CD14-positive monocyte (primary cell): ENCODE data around the gene ITK. TPM values are rescaled to one million over a fixed set of nuclear protein-coding genes. Genes with fewer than 3 reads are reported as not detected.

Source experiments
- DNase-seq, 3 donors: peaks; one replicate each; pipeline ENCODE4 v3.0.0-alpha.2; 2011 to 2022
- H2AFZ ChIP-seq: 2 replicates; pipeline ENCODE4 v1.6.0; 2012; ENCODE audit warnings: mild to moderate bottlenecking, low read depth, low read length, inconsistent platforms; ENCODE audit not compliant: insufficient read depth, poor library complexity, severe bottlenecking
- H3K27ac ChIP-seq, 2 donors: 1 replicate in 1 of 2; 2 replicates in 1 of 2; pipeline ENCODE4 v1.5.1; 2012 to 2013; ENCODE audit warnings: low read length in 2 of 2, control low read depth in 1 of 2, inconsistent platforms in 1 of 2, low read depth in 1 of 2, mild to moderate bottlenecking in 1 of 2
- H3K27me3 ChIP-seq, 2 donors: one replicate each; pipeline versions ENCODE4 v1.6.0 to v1.6.1; 2011 to 2013; ENCODE audit warnings: low read length in 2 of 2; ENCODE audit not compliant: control insufficient read depth in 2 of 2, insufficient read depth in 2 of 2
- H3K36me3 ChIP-seq, 2 donors: replicated peaks in 1 of 2; 1 replicate in 1 of 2; 2 replicates in 1 of 2; pipeline versions ENCODE4 v1.5.1 to v1.6.1; 2012 to 2013; ENCODE audit warnings: low read length in 2 of 2, control low read depth in 1 of 2, inconsistent platforms in 1 of 2, mild to moderate bottlenecking in 1 of 2; ENCODE audit not compliant: insufficient read depth in 2 of 2, control insufficient read depth in 1 of 2
- H3K4me1 ChIP-seq, 2 donors: 1 replicate in 1 of 2; 2 replicates in 1 of 2; pipeline versions ENCODE4 v1.5.1 to v1.6.1; 2012 to 2013; ENCODE audit warnings: low read length in 2 of 2, control low read depth in 1 of 2, inconsistent platforms in 1 of 2, mild to moderate bottlenecking in 1 of 2, moderate library complexity in 1 of 2; ENCODE audit not compliant: insufficient read depth in 2 of 2, control insufficient read depth in 1 of 2
- H3K4me2 ChIP-seq: replicated peaks from 2 replicates; pipeline ENCODE3; 2012; ENCODE audit warnings: low read length, moderate library complexity, mild to moderate bottlenecking; ENCODE audit not compliant: poor library complexity, severe bottlenecking; ENCODE audit errors: extremely low read depth
- H3K4me3 ChIP-seq, 3 experiments: fragments of 200-600 bp in 1 of 3; sonication (generic) in 1 of 3; replicated peaks in 1 of 3; 1 replicate in 2 of 3; 2 replicates in 1 of 3; pipeline ENCODE4 v1.5.1; 2011 to 2013; ENCODE audit warnings: low read length in 3 of 3, mild to moderate bottlenecking in 3 of 3, control low read depth in 2 of 3, low read depth in 2 of 3, inconsistent platforms in 1 of 3, moderate library complexity in 1 of 3
- H3K79me2 ChIP-seq: 2 replicates; pipeline ENCODE4 v1.6.0; 2012; ENCODE audit warnings: mild to moderate bottlenecking, control low read depth, inconsistent platforms, low read length, moderate library complexity; ENCODE audit not compliant: insufficient read depth
- H3K9ac ChIP-seq: 2 replicates; pipeline ENCODE4 v1.6.0; 2017; ENCODE audit warnings: low read length, mild to moderate bottlenecking; ENCODE audit not compliant: insufficient read depth, poor library complexity, severe bottlenecking
- H3K9me3 ChIP-seq, 2 donors: replicated peaks in 1 of 2; 1 replicate in 1 of 2; 2 replicates in 1 of 2; pipeline versions ENCODE4 v1.5.1 to v1.6.1; 2012 to 2013; ENCODE audit warnings: low read length in 2 of 2, control low read depth in 1 of 2; ENCODE audit not compliant: control insufficient read depth in 1 of 2, insufficient read depth in 1 of 2
- H4K20me1 ChIP-seq: 2 replicates; pipeline ENCODE4 v1.6.0; 2012; ENCODE audit warnings: mild to moderate bottlenecking, low read length, control low read depth, moderate library complexity; ENCODE audit not compliant: insufficient read depth
- H3K27ac Mint-ChIP-seq, 7 donors: one replicate each; pipeline ENCODE4 v1.8.0; 2020; ENCODE audit warnings: mild to moderate bottlenecking in 7 of 7, mixed read lengths in 7 of 7, moderate library complexity in 6 of 7, inconsistent platforms in 2 of 7
- H3K27me3 Mint-ChIP-seq, 3 donors: one replicate each; pipeline ENCODE4 v1.8.0; 2021 to 2022; ENCODE audit warnings: low read depth in 3 of 3, mild to moderate bottlenecking in 3 of 3, mixed read lengths in 3 of 3, moderate library complexity in 3 of 3, inconsistent platforms in 1 of 3
- H3K36me3 Mint-ChIP-seq, 2 donors: one replicate each; pipeline ENCODE4 v1.8.0; 2020; ENCODE audit warnings: mixed read lengths in 2 of 2, inconsistent platforms in 1 of 2, mild to moderate bottlenecking in 1 of 2
- H3K4me1 Mint-ChIP-seq: one replicate; pipeline ENCODE4 v1.8.0; 2020; ENCODE audit warnings: mild to moderate bottlenecking, mixed read lengths
- H3K4me3 Mint-ChIP-seq, 2 donors: one replicate each; pipeline ENCODE4 v1.8.0; 2020; ENCODE audit warnings: mild to moderate bottlenecking in 2 of 2, mixed read lengths in 2 of 2, moderate library complexity in 1 of 2
- H3K9me3 Mint-ChIP-seq, 7 donors: one replicate each; pipeline ENCODE4 v1.8.0; 2020 to 2022; ENCODE audit warnings: mixed read lengths in 7 of 7, mild to moderate bottlenecking in 6 of 7, moderate library complexity in 6 of 7, inconsistent platforms in 2 of 7
- WGBS: methylation state at CpG from one replicate; pipeline ENCODE4 v1.1.5; 2013; ENCODE audit warnings: missing lambda C conversion rate; ENCODE audit not compliant: insufficient coverage; 5-methylcytosine and 5-hydroxymethylcytosine counted together
- intact Hi-C, 2 donors: fragments of 100-400 bp; cut with micrococcal nuclease; formaldehyde crosslinking; loops; one replicate each; pipeline versions ENCODE4 v1.15.0 to v1.15.1; 2023
- polyA plus RNA-seq, 3 donors: library from polyadenylated mRNA; depleted of rRNA in 1 of 3; unstranded in 2 of 3; stranded (reverse) in 1 of 3; fragments of 300-500 nt in 2 of 3; fragments of >200 nt in 1 of 3; fragmentation: Illumina TruSeq in 2 of 3; gene quantifications; 1 replicate in 2 of 3; 2 replicates in 1 of 3; pipeline ENCODE4 v1.2.3, GENCODE V29; 2012 to 2021
- TF ChIP-seq, protein P1 (sequence below): fragments of 200-600 bp; IDR thresholded peaks from one replicate; pipeline ENCODE4 v1.8.0; 2022; ENCODE audit warnings: antibody characterized with exemption, mild to moderate bottlenecking

The ITK gene
- polyA plus RNA-seq, 3 donors: 0.03 to 0.60 (median 0.39) TPM

DNA sequence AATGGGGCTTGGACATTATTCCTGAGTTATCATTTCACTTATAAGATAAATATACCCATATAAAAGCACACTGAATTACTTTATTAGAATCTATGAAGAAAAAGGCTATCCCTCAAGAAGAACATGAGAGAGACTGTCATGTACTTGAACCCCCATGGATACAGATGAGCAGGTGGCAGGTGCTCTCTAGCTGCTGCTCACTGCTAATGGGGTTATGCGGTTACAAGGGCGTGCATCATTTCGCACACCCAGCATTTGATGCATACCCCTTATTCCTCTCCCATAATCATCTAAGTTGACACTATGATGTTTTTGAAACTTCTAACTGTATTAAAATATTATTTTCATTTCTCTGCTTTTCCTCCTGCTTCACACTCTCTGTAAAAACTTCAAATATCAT, 16.4 kb downstream of the ITK start:
- intact Hi-C loops: no loop called here
- Histone ChIP-seq H4K20me1 (no peaks in the 10 kb centered on the region), H3K9me3 (no peaks in the 10 kb centered on the region), H3K27ac (no peak overlapping the region), H3K9ac (no peak overlapping the region), H3K4me1 (no peaks in the 10 kb centered on the region), H3K36me3 (no peaks in the 10 kb centered on the region), H3K4me2 (no peak overlapping the region), H3K27me3 (peaks cover 0 to 2% of the 10 kb centered on the region in 2 donors), H3K4me3 (no peak overlapping the region), H2AFZ (no peak overlapping the region), H3K79me2 (no peaks in the 10 kb centered on the region)
- peaks cover 6% of the 10 kb centered on the region for H3K4me1 Mint-ChIP-seq
- no peak overlapping the region for H3K4me3 Mint-ChIP-seq
- TF ChIP-seq, protein P1, sequence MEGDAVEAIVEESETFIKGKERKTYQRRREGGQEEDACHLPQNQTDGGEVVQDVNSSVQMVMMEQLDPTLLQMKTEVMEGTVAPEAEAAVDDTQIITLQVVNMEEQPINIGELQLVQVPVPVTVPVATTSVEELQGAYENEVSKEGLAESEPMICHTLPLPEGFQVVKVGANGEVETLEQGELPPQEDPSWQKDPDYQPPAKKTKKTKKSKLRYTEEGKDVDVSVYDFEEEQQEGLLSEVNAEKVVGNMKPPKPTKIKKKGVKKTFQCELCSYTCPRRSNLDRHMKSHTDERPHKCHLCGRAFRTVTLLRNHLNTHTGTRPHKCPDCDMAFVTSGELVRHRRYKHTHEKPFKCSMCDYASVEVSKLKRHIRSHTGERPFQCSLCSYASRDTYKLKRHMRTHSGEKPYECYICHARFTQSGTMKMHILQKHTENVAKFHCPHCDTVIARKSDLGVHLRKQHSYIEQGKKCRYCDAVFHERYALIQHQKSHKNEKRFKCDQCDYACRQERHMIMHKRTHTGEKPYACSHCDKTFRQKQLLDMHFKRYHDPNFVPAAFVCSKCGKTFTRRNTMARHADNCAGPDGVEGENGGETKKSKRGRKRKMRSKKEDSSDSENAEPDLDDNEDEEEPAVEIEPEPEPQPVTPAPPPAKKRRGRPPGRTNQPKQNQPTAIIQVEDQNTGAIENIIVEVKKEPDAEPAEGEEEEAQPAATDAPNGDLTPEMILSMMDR: no peak
- no peak for DNase-seq
- no peak overlapping the region for H3K27ac Mint-ChIP-seq
- peaks cover 0 to 3% (median 0%) of the 10 kb centered on the region in 7 donors for H3K9me3 Mint-ChIP-seq
- no peaks in the 10 kb centered on the region for H3K36me3 Mint-ChIP-seq
- H3K27me3 Mint-ChIP-seq: peaks cover 3 to 9% (median 4%) of the 10 kb centered on the region in 3 donors
- WGBS: no CpG with 5 or more reads among the region's 3 CpGs

DNA sequence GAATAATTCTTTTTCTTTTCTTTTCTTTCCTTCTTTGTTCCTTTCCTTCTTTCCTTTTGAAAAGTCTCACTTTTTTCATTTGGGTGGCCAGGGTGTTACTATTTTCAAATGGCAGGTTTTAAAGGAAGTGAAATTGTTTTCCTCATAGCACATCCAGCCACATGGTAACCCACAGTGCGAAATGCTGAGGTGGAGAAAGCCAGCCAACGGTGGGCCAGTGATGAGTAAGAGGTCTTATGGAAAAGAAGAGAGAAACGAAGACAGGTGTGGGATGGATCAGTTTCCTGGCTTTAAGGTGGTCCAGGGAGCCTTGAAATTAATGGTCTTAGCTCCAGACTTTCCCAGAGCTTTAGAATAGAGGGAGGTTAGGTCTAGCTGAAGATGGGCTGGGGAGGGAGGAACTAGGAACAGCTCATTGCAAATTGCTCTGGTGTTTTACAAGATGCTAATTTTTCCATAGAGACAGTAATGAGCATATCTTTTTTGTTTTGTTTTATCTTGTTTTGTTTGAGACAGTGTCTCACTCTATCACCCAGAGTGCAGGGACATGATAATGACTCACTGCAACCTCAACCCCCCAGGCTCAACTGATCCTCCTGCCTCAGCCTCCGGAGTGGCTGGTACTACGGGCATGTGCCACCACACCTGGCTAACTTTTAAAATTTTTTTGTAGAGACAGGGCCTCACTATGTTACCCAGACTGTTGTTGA, 17.8 kb downstream of the ITK start:
- no peak overlapping the region for H2AFZ ChIP-seq
- no peaks in the 10 kb centered on the region for H3K36me3 Mint-ChIP-seq
- H3K27ac ChIP-seq: no peak overlapping the region

More for the DNA sequence above, 17.8 kb downstream of the ITK start:
- TF ChIP-seq, protein P1: no peak
- Histone ChIP-seq H3K4me2 (no peak overlapping the region), H3K4me1 (no peaks in the 10 kb centered on the region), H3K9me3 (no peaks in the 10 kb centered on the region), H3K79me2 (no peaks in the 10 kb centered on the region), H3K4me3 (no peak overlapping the region), H4K20me1 (no peaks in the 10 kb centered on the region), H3K36me3 (no peaks in the 10 kb centered on the region), H3K9ac (no peak overlapping the region), H3K27me3 (peaks cover 0 to 2% of the 10 kb centered on the region in 2 donors)
- intact Hi-C loops: no loop called here
- WGBS: 60% methylated on average over 3 of the region's 5 CpGs
- Mint-ChIP-seq H3K27me3 (peaks cover 3 to 9% (median 4%) of the 10 kb centered on the region in 3 donors), H3K4me1 (peaks cover 6% of the 10 kb centered on the region), H3K4me3 (no peak overlapping the region), H3K27ac (peak overlapping the region in 1 of 7 donors; percentile 42), H3K9me3 (peaks cover 0 to 1% (median 0%) of the 10 kb centered on the region in 7 donors)
- DNase-seq: no peak
